Adrenal gland (tissue), 12 donors: Measurements from ENCODE around the gene GLIPR1L1. TPM values are rescaled to one million over a fixed set of nuclear protein-coding genes. Genes with fewer than 3 reads are reported as not detected.

Experiments used
- DNase-seq, 7 donors: peaks; one replicate each; pipeline ENCODE4 v3.0.0-alpha.2; 2019 to 2020
- H3K27ac ChIP-seq, 5 donors: fragments of 200-600 bp; sonication (generic) in 4 of 5; 1 replicate in 3 of 5; 2 replicates in 2 of 5; pipeline versions ENCODE4 v1.5.1 to v1.8.0; 2016 to 2020; ENCODE audit warnings: mild to moderate bottlenecking in 1 of 5
- H3K27me3 ChIP-seq: fragments of 200-600 bp; 2 replicates; pipeline ENCODE4 v1.8.0; 2021
- H3K36me3 ChIP-seq, 2 donors: fragments of 200-600 bp; replicated peaks in 1 of 2; 1 replicate in 1 of 2; 2 replicates in 1 of 2; pipeline versions ENCODE4 v1.5.1 to v1.8.0; 2018 to 2022
- H3K4me1 ChIP-seq, 2 donors: fragments of 200-600 bp; replicated peaks in 1 of 2; 1 replicate in 1 of 2; 2 replicates in 1 of 2; pipeline versions ENCODE4 v1.5.1 to v1.8.0; 2018 to 2021
- H3K4me3 ChIP-seq, 4 donors: fragments of 200-600 bp; sonication (generic) in 3 of 4; one replicate each; pipeline ENCODE4 v1.5.1; 2016 to 2018
- H3K9me3 ChIP-seq, 3 donors: fragments of 200-600 bp; sonication (generic) in 1 of 3; replicated peaks in 1 of 3; 1 replicate in 2 of 3; 2 replicates in 1 of 3; pipeline versions ENCODE4 v1.5.1 to v1.8.0; 2016 to 2021
- POLR2A ChIP-seq, 2 donors: fragments of 450-650 bp; IDR thresholded peaks; one replicate each; pipeline ENCODE4 v1.6.1; 2017; ENCODE audit warnings: antibody characterized with exemption in 2 of 2, mild to moderate bottlenecking in 2 of 2, moderate library complexity in 1 of 2
- WGBS, 4 donors: extraction: QIAGEN DNeasy Blood & Tissue Kit in 2 of 4; methylation state at CpG; one replicate each; pipeline versions ENCODE4 v1.1.5 to v1.1.7; 2013 to 2017; 5-methylcytosine and 5-hydroxymethylcytosine counted together
- intact Hi-C, 2 donors: fragments of 100-400 bp; cut with DNase I; formaldehyde crosslinking; loops; one replicate each; pipeline versions ENCODE4 v1.14.1 to v1.15.0; 2022 to 2023
- polyA plus RNA-seq, 3 donors: library from polyadenylated mRNA; stranded (reverse); fragments of 200-250 nt in 2 of 3; fragments of 350-450 nt in 1 of 3; fragmentation: Illumina TruSeq in 1 of 3; extraction: RNeasy Lipid Tissue Mini Kit (QIAGEN cat#74804) in 1 of 3; gene quantifications; one replicate each; pipeline ENCODE4 v1.2.3, GENCODE V29; 2013 to 2014
- total RNA-seq, 9 donors: library from RNA; depleted of rRNA in 4 of 9; stranded (reverse); fragments of >200 nt in 4 of 9; fragments of 120-200 nt in 1 of 9; fragmentation: NEBNext Ultra II Directional in 1 of 9; extraction: Animal tissue kit (Norgen Biotek cat#: 25700) in 1 of 9; gene quantifications; one replicate each; pipeline versions ENCODE4 v1.1.0 to v1.2.4, GENCODE V29; 2013 to 2023
- TF ChIP-seq, protein P1 (sequence below), 6 experiments: fragments of 450-650 bp in 4 of 6; fragments of 200-600 bp in 2 of 6; sonication (generic) in 1 of 6; IDR thresholded peaks; 1 replicate in 5 of 6; 2 replicates in 1 of 6; pipeline versions ENCODE4 v1.5.1 to v1.8.0; 2016 to 2021; ENCODE audit warnings: antibody characterized with exemption in 6 of 6, mild to moderate bottlenecking in 2 of 6, moderate library complexity in 1 of 6
- donor health status: healthy with polysubstance abuse.
- donor health status: Bipolar disorder and iron deficiency.
- donor health status: DM: yes; HTN: yes; CAD: no.
- donor health status: DM: no; HTN: no; CAD: no.
- donor health status: DM: no; HTN: no; CAD: no.
- donor health status: DM: yes; HTN: yes; CAD: no.

Gene GLIPR1L1
- total and polyA plus RNA-seq, 12 donors = not detected

DNA sequence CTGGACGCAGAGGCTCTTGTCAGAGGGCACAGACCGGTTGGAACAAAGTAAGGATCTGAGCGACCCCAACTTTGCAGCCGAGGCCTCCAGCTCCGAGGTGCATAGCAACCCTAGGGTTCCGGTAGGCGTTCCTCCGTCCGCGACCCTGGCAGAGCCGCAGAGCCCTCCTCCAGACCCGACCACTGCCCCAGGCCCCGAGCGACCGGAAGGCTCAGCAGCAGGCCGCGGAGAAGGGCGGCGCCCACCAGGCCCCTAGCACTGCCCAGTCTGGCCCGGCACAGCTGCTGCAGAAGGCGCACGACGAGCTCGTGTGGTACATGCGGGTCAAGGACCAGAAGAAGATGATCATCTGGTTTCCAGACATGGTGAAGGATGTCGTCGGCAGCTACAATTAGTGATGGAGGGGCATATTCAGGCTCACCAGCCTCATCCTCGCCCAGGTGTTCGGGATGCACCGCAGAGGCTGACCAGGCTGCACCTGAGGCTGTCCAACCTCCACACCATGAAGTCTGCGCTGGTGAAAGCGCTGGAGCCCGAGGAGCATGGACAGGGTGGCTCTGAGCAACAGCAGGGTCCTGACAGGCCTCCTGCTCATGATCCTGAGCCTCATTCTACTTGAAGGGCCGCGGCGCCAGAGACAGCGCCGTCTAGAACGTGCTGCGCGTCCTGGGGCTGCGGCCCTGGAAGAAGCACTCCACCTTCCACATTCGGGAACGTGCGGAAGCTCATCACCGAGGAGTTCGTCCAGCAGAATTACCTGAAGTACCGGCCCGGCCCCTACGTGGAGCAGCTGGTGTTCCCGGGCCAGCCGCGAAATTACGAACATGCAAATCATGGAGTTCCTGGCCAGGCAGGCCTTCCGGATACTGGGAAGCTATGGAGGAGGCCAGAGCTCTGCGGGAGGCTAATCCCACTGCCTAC is 28.8 kb upstream of the GLIPR1L1 start:
- Histone ChIP-seq H3K27me3 (no peaks in the 10 kb centered on the region), H3K36me3 (no peaks in the 10 kb centered on the region), H3K27ac (no peak overlapping the region), H3K4me3 (no peak overlapping the region), H3K4me1 (no peaks in the 10 kb centered on the region), H3K9me3 (no peaks in the 10 kb centered on the region)
- WGBS, 4 donors = 95 to 98% (median 96%) methylated on average over 24 to 56 of the region's 56 CpGs
- no peak for DNase-seq
- intact Hi-C loops = no loop called here
- TF ChIP-seq, protein P1, sequence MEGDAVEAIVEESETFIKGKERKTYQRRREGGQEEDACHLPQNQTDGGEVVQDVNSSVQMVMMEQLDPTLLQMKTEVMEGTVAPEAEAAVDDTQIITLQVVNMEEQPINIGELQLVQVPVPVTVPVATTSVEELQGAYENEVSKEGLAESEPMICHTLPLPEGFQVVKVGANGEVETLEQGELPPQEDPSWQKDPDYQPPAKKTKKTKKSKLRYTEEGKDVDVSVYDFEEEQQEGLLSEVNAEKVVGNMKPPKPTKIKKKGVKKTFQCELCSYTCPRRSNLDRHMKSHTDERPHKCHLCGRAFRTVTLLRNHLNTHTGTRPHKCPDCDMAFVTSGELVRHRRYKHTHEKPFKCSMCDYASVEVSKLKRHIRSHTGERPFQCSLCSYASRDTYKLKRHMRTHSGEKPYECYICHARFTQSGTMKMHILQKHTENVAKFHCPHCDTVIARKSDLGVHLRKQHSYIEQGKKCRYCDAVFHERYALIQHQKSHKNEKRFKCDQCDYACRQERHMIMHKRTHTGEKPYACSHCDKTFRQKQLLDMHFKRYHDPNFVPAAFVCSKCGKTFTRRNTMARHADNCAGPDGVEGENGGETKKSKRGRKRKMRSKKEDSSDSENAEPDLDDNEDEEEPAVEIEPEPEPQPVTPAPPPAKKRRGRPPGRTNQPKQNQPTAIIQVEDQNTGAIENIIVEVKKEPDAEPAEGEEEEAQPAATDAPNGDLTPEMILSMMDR (IDR thresholded peaks at IDR 0.05) = no peak
- no peak for TF ChIP-seq POLR2A (IDR thresholded peaks at IDR 0.05)

- 87 to 96% (median 94%) methylated on average over 2 of the region's 2 CpGs for WGBS, 4 donors
- Histone ChIP-seq H3K4me3 (no peak overlapping the region), H3K27ac (no peak overlapping the region), H3K4me1 (no peaks in the 10 kb centered on the region), H3K36me3 (no peaks in the 10 kb centered on the region), H3K27me3 (no peaks in the 10 kb centered on the region), H3K9me3 (no peaks in the 10 kb centered on the region)
- intact Hi-C loops = no loop called here
- no peak for DNase-seq
- TF ChIP-seq POLR2A (IDR thresholded peaks at IDR 0.05) = no peak
- TF ChIP-seq, protein P1 (IDR thresholded peaks at IDR 0.05) = no peak
Measured at GRCh38 chr12:75308279-75308678, 26.2 kb upstream of the GLIPR1L1 start.

GRCh38 chr12:75311369-75311768 is 23.1 kb upstream of the GLIPR1L1 start:
- Histone ChIP-seq H3K27ac (no peak overlapping the region), H3K4me3 (no peak overlapping the region), H3K27me3 (no peaks in the 10 kb centered on the region), H3K9me3 (no peaks in the 10 kb centered on the region), H3K4me1 (no peaks in the 10 kb centered on the region), H3K36me3 (no peaks in the 10 kb centered on the region)
- DNase-seq = no peak
- WGBS, 4 donors = 84 to 93% (median 89%) methylated on average over 3 of the region's 3 CpGs
- intact Hi-C loops = no loop called here
- TF ChIP-seq, protein P1 (IDR thresholded peaks at IDR 0.05) = no peak
- TF ChIP-seq POLR2A (IDR thresholded peaks at IDR 0.05) = no peak

GRCh38 chr12:75315518-75315917 is 19.0 kb upstream of the GLIPR1L1 start:
- no peak overlapping the region for H3K4me3 ChIP-seq
- TF ChIP-seq, protein P1 (IDR thresholded peaks at IDR 0.05) = no peak
- no peak for TF ChIP-seq POLR2A (IDR thresholded peaks at IDR 0.05)
- no peak overlapping the region for H3K27ac ChIP-seq
- no peaks in the 10 kb centered on the region for H3K4me1 ChIP-seq
- no peak for DNase-seq
- no peaks in the 10 kb centered on the region for H3K9me3 ChIP-seq
- H3K27me3 ChIP-seq = no peaks in the 10 kb centered on the region
- intact Hi-C loops = no loop called here
- no peaks in the 10 kb centered on the region for H3K36me3 ChIP-seq
